HEK293T (cell line): Measurements from ENCODE around the gene MET.

Source experiments
- ARNT ChIP-seq: fragments of 450-650 bp; IDR thresholded peaks from 2 replicates; pipeline ENCODE4 v1.6.1; 2017; ENCODE audit warnings: mild to moderate bottlenecking
- BHLHE40 ChIP-seq: fragments of 450-650 bp; IDR thresholded peaks from 2 replicates; pipeline ENCODE4 v1.6.1; 2016; ENCODE audit warnings: mild to moderate bottlenecking, moderate library complexity, borderline replicate concordance
- CTBP1 ChIP-seq: fragments of 450-650 bp; IDR thresholded peaks from 2 replicates; pipeline ENCODE4 v1.6.1; 2016; ENCODE audit warnings: borderline replicate concordance
- ELF4 ChIP-seq: fragments of 450-650 bp; IDR thresholded peaks from 2 replicates; pipeline ENCODE4 v1.6.1; 2017; ENCODE audit warnings: antibody characterized with exemption
- FOXK2 ChIP-seq: fragments of 450-650 bp; IDR thresholded peaks from 2 replicates; pipeline ENCODE4 v1.6.1; 2016; ENCODE audit warnings: mild to moderate bottlenecking
- FOXM1 ChIP-seq: fragments of 450-650 bp; IDR thresholded peaks from 2 replicates; pipeline ENCODE4 v1.6.1; 2017; ENCODE audit warnings: mild to moderate bottlenecking, borderline replicate concordance
- HDGF ChIP-seq: fragments of 450-650 bp; IDR thresholded peaks from 2 replicates; pipeline ENCODE4 v1.6.1; 2017; ENCODE audit warnings: antibody characterized with exemption, borderline replicate concordance
- L3MBTL2 ChIP-seq: fragments of 450-650 bp; conservative IDR thresholded peaks from 2 replicates; pipeline ENCODE4 v1.6.1; 2016; ENCODE audit warnings: mild to moderate bottlenecking
- LEF1 ChIP-seq: fragments of 450-650 bp; IDR thresholded peaks from 2 replicates; pipeline ENCODE4 v1.6.1; 2017; ENCODE audit warnings: mild to moderate bottlenecking, borderline replicate concordance
- PKNOX1 ChIP-seq: fragments of 450-650 bp; IDR thresholded peaks from 2 replicates; pipeline ENCODE4 v1.6.1; 2016
- SP1 ChIP-seq: fragments of 450-650 bp; IDR thresholded peaks from 2 replicates; pipeline ENCODE4 v1.6.1; 2017

- TF ChIP-seq HDGF (no peak), PKNOX1 (no peak), SP1 (no peak), CTBP1 (no peak), FOXM1 (no peak), L3MBTL2 (no peak), FOXK2 (no peak), ELF4 (no peak), ARNT (no peak), LEF1 (no peak), BHLHE40 (no peak)
These were observed 25.2 kb downstream of the MET start for GRCh38 chr7:116697152-116697551.
